Activated T-cell treated with anti-CD3 and anti-CD28 coated beads for 48 hours (primary cell): ENCODE data around the gene ELFN2.

ENCODE experiments used
- DNase-seq: peaks from one replicate; pipeline ENCODE4 v3.0.0-alpha.2; 2020; ENCODE audit warnings: low read depth

The ELFN2 gene

DNA sequence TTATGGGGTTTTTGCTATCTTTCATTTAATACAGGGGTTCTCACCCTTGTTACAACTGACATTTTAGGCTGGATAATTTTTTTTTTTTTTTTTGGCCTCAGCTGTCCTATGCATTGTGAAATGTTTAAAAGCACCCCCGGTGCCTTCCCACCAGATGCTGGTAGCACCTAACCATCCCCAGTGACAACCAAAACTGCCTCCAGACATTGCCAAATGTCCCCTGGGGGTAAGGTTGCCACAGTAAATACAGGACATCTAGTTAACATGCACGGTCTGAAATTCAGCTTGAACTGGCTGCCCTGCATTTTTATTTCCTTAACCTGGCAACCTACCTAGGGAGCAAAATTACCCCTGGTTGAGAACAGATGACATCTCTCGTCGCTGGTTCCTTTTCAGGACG lies 72.6 kb downstream of the ELFN2 start:
- DNase-seq: no peak

DNA sequence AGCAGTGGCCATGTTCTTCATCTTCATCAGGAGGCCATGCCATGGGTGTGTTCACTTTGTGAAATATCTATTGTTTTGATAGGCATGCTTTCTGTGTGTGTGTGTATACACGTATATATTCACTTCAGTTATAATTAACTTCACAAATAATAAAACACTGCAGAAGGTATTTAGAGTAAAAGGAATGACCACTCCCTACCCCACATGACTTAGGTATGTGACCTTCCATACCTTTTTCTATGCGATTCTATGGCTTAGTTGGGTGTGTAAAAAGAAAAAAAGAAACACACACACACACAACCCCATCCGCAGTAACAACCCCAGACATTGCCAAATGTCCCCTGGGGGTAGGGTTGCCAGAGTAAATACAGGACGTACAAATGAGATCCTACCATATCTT lies 73.0 kb downstream of the ELFN2 start:
- no peak for DNase-seq

DNA sequence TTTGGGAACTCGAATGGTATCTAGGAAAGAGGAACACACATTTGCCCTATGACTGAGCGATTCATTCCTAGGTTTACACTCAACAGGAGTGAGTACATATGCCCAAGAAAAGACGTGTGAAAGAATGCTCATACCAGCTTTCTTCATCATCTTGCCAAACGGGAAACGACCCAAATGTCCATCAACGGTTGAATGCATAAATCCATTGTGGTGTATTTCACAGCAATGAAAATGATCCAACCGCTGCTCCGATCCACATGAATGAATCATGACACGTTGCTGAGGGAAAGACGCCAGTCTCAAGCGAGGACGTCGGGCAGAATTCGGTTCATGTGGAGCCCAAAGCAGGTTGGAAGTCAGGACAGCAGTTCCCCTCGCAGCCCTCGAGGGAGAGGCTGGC lies 73.4 kb downstream of the ELFN2 start:
- no peak for DNase-seq

DNA sequence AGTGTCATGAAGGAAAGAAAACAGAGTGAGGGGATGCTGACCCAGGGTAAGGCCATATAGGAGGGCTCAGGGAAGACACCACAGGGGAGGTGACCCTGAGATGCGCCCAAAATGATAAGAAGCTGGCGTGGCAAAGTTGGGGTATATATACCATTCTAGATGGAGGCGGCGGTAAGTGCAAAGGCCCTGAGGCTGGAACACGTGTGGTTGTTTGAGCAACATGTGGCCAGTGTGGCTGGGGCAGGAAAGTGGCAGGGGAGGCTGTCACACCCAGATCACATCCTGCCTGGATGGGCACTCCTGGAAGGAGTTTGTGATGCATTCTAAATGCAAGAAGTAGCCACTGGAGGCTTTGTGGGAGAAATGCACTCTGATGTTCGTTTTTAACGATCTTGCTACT lies 74.8 kb downstream of the ELFN2 start:
- no peak for DNase-seq

DNA sequence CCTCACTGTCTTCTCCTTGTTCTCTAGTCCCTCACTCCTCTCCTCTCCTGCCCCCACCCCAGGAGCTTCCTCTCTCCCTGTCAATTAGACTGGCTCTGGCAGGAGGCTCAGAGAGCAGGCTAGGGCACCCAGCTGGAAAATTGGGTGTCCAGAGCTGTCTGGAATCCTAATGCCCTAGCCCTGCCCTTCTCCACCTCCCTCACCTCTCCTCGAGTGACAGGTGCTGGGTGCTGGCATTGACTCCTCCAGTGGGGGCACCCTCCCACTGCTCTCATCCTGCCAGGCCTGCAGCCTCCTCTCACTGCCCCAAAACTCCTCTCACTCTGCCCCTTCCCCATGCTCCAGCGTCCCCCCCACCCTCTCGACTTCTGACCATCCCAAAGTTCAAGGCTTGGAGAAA lies 76.0 kb downstream of the ELFN2 start:
- no peak for DNase-seq

DNA sequence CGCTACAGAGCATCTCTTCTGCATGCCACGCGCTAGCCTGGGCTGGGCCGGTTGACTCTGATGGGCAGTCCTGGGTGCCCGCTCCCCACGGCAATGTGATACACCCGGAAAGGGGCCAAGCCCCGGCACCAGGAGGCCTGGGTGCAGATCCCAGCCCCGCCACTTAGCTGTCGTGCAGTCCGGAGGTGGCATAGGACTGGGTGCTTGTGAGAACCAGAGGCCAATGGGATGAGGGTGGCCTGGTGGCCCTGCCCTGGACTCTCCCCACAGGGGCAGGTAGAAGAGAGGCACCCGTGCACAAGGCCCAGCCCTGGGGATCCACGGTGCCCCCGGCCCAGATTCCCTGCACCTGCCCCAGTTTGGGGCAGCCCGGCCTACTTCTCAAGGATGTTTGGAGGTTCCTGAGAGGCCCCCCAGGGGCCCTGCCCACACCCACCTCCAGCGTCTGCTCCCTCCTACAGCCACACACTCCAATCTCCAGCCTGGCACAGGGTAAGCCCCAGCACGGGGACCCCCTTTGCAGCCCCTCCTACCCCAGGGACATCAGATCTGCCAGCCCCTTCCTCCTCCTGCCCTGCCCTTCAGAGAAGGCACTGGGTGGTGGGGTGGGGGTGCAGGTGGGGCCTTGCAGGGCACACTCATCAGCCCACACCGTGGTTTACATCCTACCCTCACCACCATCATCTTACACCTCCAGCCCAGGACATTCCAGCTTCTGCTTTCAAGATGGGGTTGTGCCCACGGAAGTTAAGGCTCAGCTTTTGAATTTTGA lies 78.0 kb downstream of the ELFN2 start:
- no peak for DNase-seq

DNA sequence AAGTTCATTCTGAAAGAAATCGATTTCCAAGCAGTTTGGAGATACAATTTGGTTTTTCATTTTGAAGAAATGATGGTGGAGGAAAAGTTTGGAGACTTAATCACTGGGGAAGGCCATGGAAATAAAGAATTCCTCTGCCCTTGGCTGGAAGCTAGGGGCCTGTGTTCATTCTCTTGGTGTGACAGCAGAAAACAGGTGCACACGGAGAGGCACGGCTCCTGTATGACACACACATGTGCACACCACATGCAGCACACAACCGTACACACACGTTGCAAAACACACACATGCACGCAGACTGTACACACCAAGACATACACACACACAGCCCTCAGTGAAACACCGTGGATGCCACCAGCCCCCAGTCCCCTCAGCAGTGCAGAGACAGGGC lies 80.8 kb downstream of the ELFN2 start:
- DNase-seq: no peak

DNA sequence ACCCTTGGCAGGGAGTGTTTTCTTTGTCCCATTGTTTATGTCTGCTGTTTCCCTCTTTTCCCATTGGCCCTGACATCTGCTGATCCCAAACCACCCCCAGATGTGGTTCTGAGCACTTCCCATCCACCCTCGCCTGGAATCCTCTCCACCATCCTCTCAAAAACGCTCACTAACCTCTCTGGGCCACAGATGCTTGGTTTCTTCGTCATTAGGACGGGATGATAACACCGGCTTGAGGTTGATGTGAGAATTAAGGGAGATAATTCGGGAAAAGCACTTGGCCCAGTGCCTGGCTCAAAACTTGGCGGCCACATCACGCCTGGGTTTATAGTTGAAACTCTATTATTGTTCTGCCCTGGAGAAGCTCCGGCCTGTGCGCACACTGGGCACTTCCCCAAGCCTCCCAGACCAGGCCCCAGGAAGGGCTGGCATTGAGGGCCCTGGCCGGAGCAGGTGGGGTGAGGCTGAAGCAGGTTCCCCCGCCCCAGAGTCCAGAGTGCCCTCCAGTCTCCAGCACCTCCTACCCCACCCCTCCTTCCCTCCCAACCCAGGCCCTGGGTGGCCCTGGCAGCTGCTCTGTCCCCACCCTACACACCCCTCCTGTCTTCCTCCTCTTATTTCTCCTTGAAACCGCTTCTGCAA lies 81.3 kb downstream of the ELFN2 start:
- DNase-seq: no peak

DNA sequence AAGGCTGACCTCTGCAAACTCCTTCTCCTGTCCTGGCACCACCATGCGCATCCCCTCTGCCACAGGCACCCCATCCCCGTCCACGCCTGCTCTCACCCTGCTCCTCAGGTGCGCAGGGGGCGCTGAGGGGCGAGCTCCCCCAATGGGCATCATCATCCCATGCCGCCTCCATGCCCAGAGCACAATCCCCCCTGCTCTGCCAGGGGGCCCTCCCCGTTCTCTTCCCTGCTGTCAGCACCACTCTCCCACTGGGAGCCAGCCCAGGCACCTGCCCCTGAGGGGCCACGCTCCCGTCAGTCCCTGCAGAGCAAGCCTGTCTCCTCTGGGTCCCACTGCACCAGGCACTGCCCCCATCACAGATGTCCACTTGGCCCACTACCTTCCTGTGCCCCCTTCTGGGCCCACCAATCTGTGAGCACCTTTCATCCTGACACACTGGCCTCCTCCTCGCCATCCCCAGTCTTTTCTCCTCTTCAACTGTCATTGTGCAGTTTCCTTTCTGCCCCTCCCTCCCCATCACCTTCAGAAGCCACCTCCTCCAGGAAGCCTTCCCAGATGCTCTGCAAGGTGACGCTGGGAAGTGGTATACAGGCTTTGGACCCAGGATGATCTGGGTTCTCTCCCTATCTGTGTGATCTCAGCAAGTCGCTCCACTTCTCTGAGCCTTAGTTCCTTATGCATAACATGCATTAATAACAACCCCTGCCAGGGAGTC lies 82.4 kb downstream of the ELFN2 start:
- DNase-seq: no peak

DNA sequence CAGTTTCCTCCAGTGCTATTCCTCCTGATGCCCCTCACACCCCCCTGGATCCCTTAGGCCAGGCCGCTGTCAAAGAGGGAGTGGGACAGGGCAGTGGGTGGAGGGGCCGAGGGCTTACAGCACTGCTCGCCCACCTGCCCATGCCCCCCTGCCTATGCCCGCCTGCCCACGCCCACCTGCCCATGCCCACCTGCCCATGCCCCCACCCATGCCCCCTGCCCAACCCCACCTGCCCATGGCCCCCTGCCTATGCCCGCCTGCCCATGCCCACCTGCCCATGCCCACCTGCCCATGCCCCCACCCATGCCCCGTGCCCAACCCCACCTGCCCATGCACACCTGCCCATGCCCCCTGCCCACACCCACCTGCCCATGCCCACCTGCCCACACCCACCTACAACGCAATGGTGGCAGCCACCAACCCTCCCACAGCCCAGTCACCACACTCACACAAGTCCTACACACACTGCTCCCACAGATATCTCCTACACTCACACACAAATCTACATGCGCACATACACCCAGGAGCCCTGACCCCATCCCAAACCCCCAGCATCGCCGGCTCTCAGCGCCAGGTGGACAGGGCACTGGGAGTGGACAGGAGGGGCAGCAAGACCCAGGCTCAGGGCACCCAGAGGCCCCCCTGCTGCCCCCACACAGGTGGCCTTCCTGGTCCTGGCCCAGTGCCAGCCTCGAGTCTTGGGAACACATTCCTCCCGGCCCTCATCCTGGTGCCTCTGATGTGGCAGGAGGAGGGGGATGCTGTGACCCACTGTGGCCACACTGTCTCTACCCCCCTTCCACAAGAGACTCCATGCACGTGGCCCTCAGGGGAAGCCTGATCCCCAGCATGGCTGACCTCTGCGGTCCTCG lies 83.2 kb downstream of the ELFN2 start:
- no peak for DNase-seq

DNA sequence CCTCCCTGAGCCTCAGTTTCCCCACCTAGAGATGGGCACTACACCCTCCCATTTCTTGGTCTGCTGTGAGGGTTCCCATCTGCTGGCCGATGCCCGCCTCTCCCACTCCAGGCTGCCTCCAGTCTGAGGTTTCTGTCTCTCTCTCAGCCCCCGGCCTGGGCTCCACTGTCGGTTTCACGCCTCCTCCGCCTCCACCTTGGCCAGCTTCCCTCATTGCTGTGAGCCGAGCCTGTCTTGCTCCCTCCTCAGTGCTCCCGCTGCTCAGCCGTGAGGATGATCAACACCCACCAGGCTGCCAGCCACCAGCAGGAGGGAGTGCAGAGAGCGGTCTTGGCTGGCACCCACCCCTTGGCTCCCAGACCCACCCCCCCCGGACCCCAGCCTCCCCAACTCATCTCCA lies 83.9 kb downstream of the ELFN2 start:
- DNase-seq: no peak

DNA sequence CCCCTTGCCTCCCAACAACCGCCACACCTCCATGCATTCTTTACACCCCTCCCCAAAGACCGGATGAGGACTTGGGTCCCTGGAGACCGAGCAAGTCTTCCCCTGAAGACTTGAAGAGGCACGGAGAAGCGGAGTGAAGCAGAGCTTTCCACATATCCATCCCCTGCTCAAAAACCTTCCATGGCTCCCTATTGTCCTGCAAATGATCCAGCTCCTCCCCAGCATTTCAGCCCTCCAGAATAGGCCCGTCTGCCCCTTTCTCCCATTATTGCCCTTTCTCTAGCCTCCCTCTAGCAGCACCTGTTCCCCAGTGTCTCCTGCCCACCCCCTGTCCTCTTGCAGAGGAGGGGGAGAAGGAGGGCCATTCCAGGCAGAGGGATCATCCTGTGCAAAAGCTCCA lies 85.2 kb downstream of the ELFN2 start:
- no peak for DNase-seq

DNA sequence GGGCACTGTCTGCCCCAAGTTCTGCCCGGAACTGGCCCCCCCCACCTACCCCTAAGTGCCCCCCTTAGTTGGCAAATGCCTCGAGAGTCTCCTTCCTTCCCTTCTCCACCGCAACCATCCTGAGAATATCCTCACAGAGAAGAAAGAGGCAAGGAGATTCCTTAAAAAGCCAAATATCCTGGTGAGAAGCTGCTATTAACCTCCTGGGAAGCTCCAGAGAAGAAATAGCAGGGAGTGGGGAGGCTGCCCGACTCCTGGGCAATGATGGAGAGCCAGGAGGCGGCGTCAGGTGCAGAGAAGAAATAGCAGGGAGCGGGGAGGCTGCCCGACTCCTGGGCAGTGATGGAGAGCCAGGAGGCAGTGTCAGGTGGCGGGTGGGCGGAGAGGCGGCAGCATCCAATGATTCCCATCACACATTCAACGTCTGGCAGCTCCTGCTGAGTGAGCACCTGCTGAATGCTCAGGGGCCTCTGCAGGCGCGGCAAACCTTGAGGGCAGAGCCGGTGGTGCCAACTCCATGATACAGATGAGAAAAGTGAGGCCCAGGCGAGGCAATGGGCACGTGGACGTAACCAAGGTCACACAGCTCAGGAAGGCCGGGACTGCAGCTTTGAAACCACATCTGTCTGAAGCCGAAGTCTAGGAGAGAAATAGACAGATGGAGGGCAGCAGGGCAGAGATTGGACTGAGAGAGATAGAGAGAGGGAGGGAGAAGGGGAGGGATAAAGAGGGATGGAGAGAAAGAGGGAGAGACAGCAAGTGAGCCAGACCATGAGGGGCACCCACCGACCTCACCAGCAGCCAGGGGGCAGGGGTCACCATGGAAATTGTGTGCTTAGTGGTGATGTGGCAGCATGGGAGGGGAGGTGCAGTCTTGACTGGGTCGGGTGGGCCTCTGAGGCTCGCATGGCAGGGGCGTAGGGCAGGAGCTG lies 86.7 kb downstream of the ELFN2 start:
- no peak for DNase-seq

DNA sequence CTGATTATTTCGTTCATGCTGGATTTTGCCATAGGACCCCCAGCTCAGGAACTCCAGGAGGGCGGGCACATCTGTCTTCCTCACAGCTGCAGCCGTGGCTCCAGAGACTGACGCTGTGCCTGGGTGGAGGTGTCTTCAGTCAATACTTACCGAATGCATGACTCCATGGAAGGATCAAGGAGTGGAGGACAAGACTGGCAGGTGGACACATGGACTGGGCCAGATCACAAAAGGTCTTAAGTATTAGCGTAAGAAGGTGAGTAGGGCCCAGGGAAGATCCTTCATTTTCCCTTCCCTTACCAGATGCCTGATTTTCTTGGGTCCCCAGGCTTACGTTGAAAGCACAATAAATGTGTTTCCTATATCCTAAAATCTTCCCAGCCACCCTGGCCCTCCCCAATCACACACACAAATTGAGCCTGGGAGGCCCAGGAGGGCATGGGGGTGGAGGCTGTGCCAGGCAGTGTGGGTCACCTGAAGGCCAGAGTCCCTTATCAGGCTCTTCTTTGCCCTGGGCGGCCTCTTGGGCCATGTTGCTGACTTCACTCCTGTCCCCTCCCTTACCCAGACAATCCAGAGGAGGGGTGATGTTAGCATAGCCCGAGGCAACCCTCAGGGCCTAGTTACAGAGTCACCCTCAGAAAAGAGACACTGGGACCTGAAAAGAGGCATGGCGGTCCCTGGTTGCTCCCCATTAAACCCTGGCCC lies 88.6 kb downstream of the ELFN2 start:
- no peak for DNase-seq

DNA sequence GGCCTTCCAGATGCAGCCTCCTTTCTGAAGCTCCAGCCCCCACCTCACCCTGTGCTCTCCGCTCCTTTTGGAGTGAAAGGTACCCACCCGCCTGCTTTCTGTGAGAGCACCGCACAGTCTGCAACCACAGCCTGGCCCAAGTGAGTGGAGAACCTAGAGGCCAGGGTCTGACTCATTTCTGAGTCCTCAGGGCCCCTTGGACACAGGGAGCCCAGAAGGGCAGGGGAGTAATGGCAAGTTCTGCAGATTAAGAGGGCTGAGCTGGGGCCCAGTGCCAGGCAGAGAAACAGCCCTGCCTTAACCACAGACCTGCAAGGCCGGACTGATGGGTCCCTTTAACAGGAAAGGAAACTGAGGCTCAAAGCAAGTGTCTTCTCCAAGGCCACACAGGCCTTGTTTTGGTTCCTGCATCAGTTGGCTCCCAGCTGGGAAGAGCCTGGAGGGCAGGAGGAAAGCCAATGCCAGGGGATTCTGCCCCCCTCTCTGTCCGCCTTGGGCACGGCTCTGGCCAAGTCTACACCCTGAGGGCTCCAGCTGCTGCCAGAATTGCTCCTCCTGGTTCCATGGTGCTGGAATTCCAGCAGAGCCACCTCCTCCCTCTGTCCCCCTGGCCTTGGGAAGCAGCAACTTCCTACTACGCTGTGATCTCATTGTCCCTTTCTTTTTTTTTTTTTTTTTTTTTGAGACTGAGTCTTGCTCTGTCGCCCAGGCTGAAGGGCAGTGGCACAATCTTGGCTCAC lies 89.9 kb downstream of the ELFN2 start:
- no peak for DNase-seq

DNA sequence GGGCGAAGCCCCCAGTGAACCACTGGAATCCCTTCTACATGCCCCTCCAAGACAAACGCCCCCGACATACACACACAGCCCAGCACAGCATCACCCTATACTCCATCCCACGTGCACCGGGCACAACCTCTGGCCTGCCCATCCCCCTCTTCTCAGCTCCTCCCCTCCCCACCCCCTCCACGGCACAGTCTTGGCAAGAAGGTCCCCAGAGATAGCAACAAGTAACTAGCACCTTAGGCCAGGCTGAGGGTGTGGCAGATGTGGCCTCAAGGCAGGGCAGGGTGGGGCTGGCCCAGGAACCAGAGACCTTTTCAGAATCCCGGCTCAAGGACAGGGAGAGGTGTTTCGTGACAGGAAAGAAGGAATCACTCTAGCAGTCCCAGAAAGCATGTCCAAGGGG lies 90.7 kb downstream of the ELFN2 start:
- DNase-seq: no peak

DNA sequence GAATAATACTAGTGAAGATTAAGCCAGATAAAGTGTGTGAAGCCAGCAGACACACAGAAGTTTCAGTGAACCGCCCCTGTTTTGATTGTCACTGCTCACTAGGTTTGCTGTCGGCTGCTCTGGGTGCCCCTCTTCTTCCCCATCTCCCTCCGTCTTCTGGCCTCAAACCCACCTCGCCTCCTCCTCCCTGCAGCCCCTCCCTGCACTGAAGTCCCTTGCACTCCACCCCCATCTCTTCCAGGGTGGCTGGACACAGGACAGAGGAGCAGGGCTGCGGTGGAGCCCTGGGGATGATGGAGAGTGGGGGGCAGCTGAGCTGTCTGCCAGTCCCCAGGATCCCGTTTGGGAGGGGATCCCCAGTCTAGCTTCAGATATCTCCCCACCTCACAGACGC lies 91.5 kb downstream of the ELFN2 start:
- DNase-seq: no peak

DNA sequence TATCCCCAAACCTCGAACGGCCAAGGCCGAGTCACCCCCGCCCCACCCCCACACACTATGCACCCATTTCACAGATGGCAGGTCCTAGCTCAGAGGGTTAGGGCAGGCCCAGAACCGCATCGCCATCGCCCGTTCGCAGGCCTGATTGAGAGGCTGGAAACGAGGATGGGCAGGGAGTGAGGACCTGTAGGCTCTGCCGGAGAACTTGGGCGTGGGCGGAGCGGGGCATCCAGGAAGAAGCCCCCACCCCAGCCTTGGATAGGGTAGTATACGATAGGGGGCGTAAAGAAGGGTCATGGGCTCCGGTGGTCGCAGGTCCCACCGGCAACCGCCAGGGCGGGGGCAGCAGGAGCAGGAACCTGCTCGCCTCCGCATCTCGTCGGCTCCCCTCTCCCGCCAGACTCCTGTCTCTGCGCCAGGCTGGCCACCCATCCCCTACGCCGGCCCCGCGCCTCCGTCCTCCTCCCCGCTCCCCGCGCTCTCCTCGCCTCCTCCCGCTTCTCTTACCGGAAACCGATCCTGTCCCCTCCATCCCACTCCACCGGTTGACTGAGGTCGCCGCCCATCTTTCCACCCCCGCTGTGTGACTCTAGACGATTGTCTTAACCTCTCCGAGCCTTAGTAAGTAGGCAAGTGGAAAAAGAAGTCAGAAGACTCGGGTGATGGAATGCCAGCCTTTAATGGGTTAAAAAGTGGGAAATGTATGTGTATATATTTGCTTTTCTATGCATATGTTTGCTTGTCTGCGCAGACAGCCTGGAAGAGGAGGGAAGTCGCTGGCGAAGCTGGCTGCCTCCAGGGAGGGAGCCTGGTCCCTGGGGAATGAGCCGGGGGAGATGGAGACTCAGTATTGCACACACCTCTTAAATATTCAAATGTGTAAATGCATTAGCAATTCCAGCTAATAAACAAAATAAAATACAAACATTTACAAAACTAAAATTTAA lies 92.1 kb downstream of the ELFN2 start:
- no peak for DNase-seq

DNA sequence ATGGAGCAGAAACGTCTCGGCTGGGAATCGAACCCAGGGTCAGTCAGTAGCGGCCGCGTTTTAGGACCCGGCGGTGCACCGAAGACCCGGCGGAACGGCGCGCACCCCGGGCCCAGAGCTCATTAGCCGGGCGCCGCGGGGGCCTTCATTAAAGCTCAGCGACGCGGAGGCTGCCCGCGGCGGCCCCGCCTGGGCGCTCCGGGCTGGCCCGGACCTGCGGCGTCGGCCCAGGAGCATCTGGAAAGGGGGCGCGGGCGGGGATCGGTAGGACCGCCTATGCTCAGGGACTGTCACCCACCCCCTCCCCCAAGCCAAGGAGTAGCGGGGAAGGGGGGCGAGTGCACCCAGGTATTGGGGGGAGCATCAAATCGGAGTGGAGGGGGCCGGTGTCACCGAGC lies 92.8 kb downstream of the ELFN2 start:
- DNase-seq: no peak
